PC-9 (cell line): ENCODE data around the gene CTIF. TPM values are rescaled to one million over a fixed set of nuclear protein-coding genes. Genes with fewer than 3 reads are reported as not detected.

Experiments
- BruUV-seq: library from RNA; stranded (reverse); fragments of 400-500 nt; replicated peaks from 2 replicates; lab custom pipeline; 2021; lab: Mats Ljungman, UMichigan
- CTCF ChIA-PET: fragments of 300-600 bp; sonication (Branson Sonifier 250); formaldehyde crosslinking; loops from one replicate; lab custom pipeline; 2022; ENCODE audit warnings: antibody characterized with exemption; lab: Charles Lee
- POLR2A ChIA-PET: fragments of 300-600 bp; sonication (Branson Sonifier 250); formaldehyde crosslinking; loops from one replicate; lab custom pipeline; 2022; ENCODE audit warnings: antibody characterized with exemption; ENCODE audit not compliant: unreplicated experiment; lab: Charles Lee
- DNase-seq, 2 experiments: peaks; one replicate each; pipeline versions ENCODE4 v3.0.0 to v3.0.0-alpha.2; 2015 to 2022; ENCODE audit warnings: mixed read lengths in 1 of 2
- H2AFZ ChIP-seq: fragments of 200-600 bp; sonication (generic); 2 replicates; pipeline ENCODE4 v1.8.1; 2017; ENCODE audit warnings: antibody characterized with exemption
- H3F3A ChIP-seq: fragments of 200-600 bp; sonication (generic); 2 replicates; pipeline ENCODE4 v1.8.1; 2017; ENCODE audit warnings: antibody characterized with exemption, mild to moderate bottlenecking, low read depth; ENCODE audit not compliant: insufficient read depth
- H3K27ac ChIP-seq: fragments of 200-600 bp; sonication (generic); 2 replicates; pipeline ENCODE4 v1.6.1; 2016; ENCODE audit warnings: mixed run types
- H3K27me3 ChIP-seq: fragments of 200-600 bp; sonication (generic); 2 replicates; pipeline ENCODE4 v1.6.1; 2016; ENCODE audit warnings: low read depth, mixed run types; ENCODE audit not compliant: insufficient read depth
- H3K36me3 ChIP-seq: fragments of 200-600 bp; sonication (generic); 2 replicates; pipeline ENCODE4 v1.6.1; 2016; ENCODE audit warnings: low read depth, mixed run types
- H3K4me1 ChIP-seq: fragments of 200-600 bp; sonication (generic); replicated peaks from 2 replicates; pipeline ENCODE4 v1.6.1; 2016; ENCODE audit warnings: mixed run types; ENCODE audit not compliant: insufficient read depth
- H3K4me2 ChIP-seq: fragments of 200-600 bp; sonication (generic); 2 replicates; pipeline ENCODE4 v1.6.1; 2017; ENCODE audit warnings: mixed run types
- H3K4me3 ChIP-seq: fragments of 200-600 bp; sonication (generic); 2 replicates; pipeline ENCODE4 v1.6.1; 2016; ENCODE audit warnings: mixed run types
- H3K79me2 ChIP-seq: fragments of 200-600 bp; sonication (generic); 2 replicates; pipeline ENCODE4 v1.6.1; 2017; ENCODE audit warnings: low read depth, mixed run types
- H3K9me2 ChIP-seq: fragments of 200-600 bp; sonication (generic); 2 replicates; pipeline ENCODE4 v1.8.1; 2017; ENCODE audit warnings: mild to moderate bottlenecking; ENCODE audit not compliant: insufficient read depth
- H3K9me3 ChIP-seq: fragments of 200-600 bp; sonication (generic); 2 replicates; pipeline ENCODE4 v1.8.1; 2016; ENCODE audit warnings: low read depth; ENCODE audit not compliant: insufficient read depth
- H4K20me1 ChIP-seq: fragments of 200-600 bp; sonication (generic); 2 replicates; pipeline ENCODE4 v1.8.1; 2017; ENCODE audit not compliant: insufficient read depth
- EZH2 ChIP-seq: fragments of 200-600 bp; sonication (generic); IDR thresholded peaks from 2 replicates; pipeline ENCODE4 v1.8.0; 2017; ENCODE audit warnings: antibody characterized with exemption, low read depth
- intact Hi-C: fragments of 100-400 bp; cut with micrococcal nuclease; formaldehyde crosslinking; loops from one replicate; pipeline ENCODE4 v1.10.0; 2022; ENCODE audit not compliant: unreplicated experiment
- total RNA-seq: library from RNA; stranded (reverse); gene quantifications from 2 replicates; pipeline ENCODE4 v1.2.3, GENCODE V29; 2021
- TF ChIP-seq, protein P1 (sequence below): fragments of 200-600 bp; sonication (generic); conservative IDR thresholded peaks from 2 replicates; pipeline ENCODE4 v1.6.1; 2017; ENCODE audit warnings: mixed run types, antibody characterized with exemption, mild to moderate bottlenecking, moderate library complexity

Gene CTIF
- total RNA-seq, 1 experiment from 2014 or later = 26.2 TPM

DNA sequence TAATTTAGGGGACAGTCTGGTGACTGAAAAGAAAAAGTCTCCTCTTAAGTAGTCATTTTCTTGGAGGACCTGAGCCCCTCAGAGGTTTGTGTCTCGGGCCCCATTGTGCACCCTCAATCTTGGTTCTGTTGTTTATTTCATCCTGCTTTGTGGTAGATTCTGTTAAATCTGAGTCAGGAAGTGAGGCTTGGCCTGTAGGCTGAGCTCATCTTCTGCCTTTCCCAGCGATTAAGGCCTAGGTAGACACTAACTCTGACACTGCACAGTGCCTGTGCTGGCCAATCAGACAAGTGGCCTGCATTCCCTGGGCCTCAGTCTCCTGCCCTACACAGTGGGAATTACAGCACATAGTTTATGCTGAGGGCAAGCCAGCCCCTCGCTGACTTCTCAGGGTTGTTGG lies 80.2 kb downstream of the CTIF start:
- Histone ChIP-seq H3K27me3 (no peaks in the 10 kb centered on the region), H3K9me3 (no peaks in the 10 kb centered on the region), H3K27ac (no peak overlapping the region), H2AFZ (no peak overlapping the region), H3K79me2 (no peaks in the 10 kb centered on the region), H4K20me1 (0 out of 2 replicates have a peak, but pooled peaks cover 3% of the 10 kb centered on the region), H3K4me2 (no peak overlapping the region), H3K4me1 (peaks cover 23% of the 10 kb centered on the region), H3F3A (peaks cover 19% of the 10 kb centered on the region; the same call in 1 of the 2 replicates), H3K36me3 (no peaks in the 10 kb centered on the region), H3K4me3 (no peak overlapping the region), H3K9me2 (no peaks in the 10 kb centered on the region)
- BruUV-seq = no TSS peak
- DNase-seq = no peak
- intact Hi-C loops = no loop called here
- TF ChIP-seq EZH2 = no peak
- TF ChIP-seq, protein P1, sequence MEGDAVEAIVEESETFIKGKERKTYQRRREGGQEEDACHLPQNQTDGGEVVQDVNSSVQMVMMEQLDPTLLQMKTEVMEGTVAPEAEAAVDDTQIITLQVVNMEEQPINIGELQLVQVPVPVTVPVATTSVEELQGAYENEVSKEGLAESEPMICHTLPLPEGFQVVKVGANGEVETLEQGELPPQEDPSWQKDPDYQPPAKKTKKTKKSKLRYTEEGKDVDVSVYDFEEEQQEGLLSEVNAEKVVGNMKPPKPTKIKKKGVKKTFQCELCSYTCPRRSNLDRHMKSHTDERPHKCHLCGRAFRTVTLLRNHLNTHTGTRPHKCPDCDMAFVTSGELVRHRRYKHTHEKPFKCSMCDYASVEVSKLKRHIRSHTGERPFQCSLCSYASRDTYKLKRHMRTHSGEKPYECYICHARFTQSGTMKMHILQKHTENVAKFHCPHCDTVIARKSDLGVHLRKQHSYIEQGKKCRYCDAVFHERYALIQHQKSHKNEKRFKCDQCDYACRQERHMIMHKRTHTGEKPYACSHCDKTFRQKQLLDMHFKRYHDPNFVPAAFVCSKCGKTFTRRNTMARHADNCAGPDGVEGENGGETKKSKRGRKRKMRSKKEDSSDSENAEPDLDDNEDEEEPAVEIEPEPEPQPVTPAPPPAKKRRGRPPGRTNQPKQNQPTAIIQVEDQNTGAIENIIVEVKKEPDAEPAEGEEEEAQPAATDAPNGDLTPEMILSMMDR = no peak
- CTCF ChIA-PET = no interaction called here
- POLR2A ChIA-PET = no interaction called here

GRCh38 chr18:48619501-48619900 lies 80.7 kb downstream of the CTIF start:
- no peaks in the 10 kb centered on the region for H3K27me3 ChIP-seq
- BruUV-seq = no TSS peak
- no peak overlapping the region for H3K4me3 ChIP-seq
- H3K4me1 ChIP-seq = peaks cover 28% of the 10 kb centered on the region
- no peak overlapping the region for H3K4me2 ChIP-seq
- H3K9me3 ChIP-seq = no peaks in the 10 kb centered on the region
- POLR2A ChIA-PET = no interaction called here
- no peaks in the 10 kb centered on the region for H3K79me2 ChIP-seq
- H2AFZ ChIP-seq = no peak overlapping the region
- DNase-seq = no peak
- H3F3A ChIP-seq = peaks cover 24% of the 10 kb centered on the region; the same call in 1 of the 2 replicates
- H3K36me3 ChIP-seq = no peaks in the 10 kb centered on the region
- TF ChIP-seq, protein P1 = no peak
- TF ChIP-seq EZH2 = no peak
- H3K9me2 ChIP-seq = no peaks in the 10 kb centered on the region
- H3K27ac ChIP-seq = no peak overlapping the region
- 0 out of 2 replicates have a peak, but pooled peaks cover 3% of the 10 kb centered on the region for H4K20me1 ChIP-seq
- CTCF ChIA-PET = no interaction called here
- intact Hi-C loops = no loop called here

DNA sequence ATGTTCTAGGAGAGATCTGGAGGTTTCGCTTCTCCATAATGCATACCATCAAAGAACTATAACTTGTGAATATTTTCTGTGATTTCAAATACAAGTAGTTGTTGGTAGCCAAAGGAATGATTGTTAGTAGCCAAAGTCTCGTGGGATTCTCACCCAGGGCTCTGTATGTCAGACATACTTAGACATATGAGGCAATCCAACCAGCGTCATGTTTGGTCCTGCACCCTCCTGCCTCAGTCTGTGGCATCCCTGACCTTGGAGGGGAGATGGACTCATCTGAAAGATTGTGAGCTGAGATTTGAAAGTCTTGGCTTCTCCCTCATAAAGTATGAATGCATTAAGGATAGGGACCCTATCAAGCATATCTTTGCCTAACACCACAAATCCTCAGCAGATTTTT lies 81.2 kb downstream of the CTIF start:
- no peaks in the 10 kb centered on the region for H3K79me2 ChIP-seq
- H3K4me2 ChIP-seq = no peak overlapping the region
- no peak overlapping the region for H3K4me3 ChIP-seq
- peaks cover 29% of the 10 kb centered on the region for H3K4me1 ChIP-seq
- no TSS peak for BruUV-seq
- intact Hi-C loops = loop anchor here (5.0 kb wide), 1 partner anchor 42 kb away; no protein-coding TSS in a partner anchor
- ChIA-PET CTCF (no interaction called here), POLR2A (no interaction called here)
- no peaks in the 10 kb centered on the region for H3K9me3 ChIP-seq
- H3K36me3 ChIP-seq = no peaks in the 10 kb centered on the region
- H3K9me2 ChIP-seq = no peaks in the 10 kb centered on the region
- H2AFZ ChIP-seq = no peak overlapping the region
- 0 out of 2 replicates have a peak, but pooled peaks cover 3% of the 10 kb centered on the region for H4K20me1 ChIP-seq
- H3K27ac ChIP-seq = no peak overlapping the region
- H3F3A ChIP-seq = peaks cover 30% of the 10 kb centered on the region; the same call in 1 of the 2 replicates
- TF ChIP-seq EZH2 = no peak
- TF ChIP-seq, protein P1 = no peak
- no peak for DNase-seq
- H3K27me3 ChIP-seq = no peaks in the 10 kb centered on the region
